Omental fat pad (tissue), 4 donors: ENCODE results near the gene TYROBP. TPM values are rescaled to one million over a fixed set of nuclear protein-coding genes. Genes with fewer than 3 reads are reported as not detected.
"Not testable (repeated sequence)": the region's sequence is repeated elsewhere in the genome, so short reads cannot be mapped to it uniquely, and the experiment has no call there.

ENCODE experiments used
- ATAC-seq: fragments of 150-250 bp; one replicate; pipeline ENCODE4 v1.9.1; 2016; ENCODE audit warnings: mild to moderate bottlenecking, moderate library complexity; ENCODE audit not compliant: low FRiP score
- DNase-seq: peaks from one replicate; pipeline ENCODE4 v3.0.0-alpha.2; 2019; ENCODE audit warnings: low spot score
- CTCF ChIP-seq, 3 donors: fragments of 450-650 bp; IDR thresholded peaks; one replicate each; pipeline ENCODE4 v1.5.1; 2016 to 2017; ENCODE audit warnings: antibody characterized with exemption in 3 of 3, mild to moderate bottlenecking in 3 of 3, moderate library complexity in 2 of 3
- total RNA-seq, 4 donors: library from RNA; depleted of rRNA; stranded (reverse); fragments of >200 nt; gene quantifications; one replicate each; pipeline ENCODE4 v1.1.0, GENCODE V29; 2016

Gene TYROBP
- total RNA-seq, 4 donors from 2014 or later: 171 to 490 (median 280) TPM

- TF ChIP-seq CTCF (IDR thresholded peaks at IDR 0.05): no peak
- DNase-seq (no peak), ATAC-seq (no peak)
Observed at GRCh38 chr19:35898499-35898809, 9.6 kb downstream of the TYROBP start.

GRCh38 chr19:35897706-35898451, 10.2 kb downstream of the TYROBP start:
- ATAC-seq (no peak), DNase-seq (no peak)
- no peak for TF ChIP-seq CTCF (IDR thresholded peaks at IDR 0.05)

GRCh38 chr19:35896643-35897040, 11.5 kb downstream of the TYROBP start:
- no peak for TF ChIP-seq CTCF (IDR thresholded peaks at IDR 0.05)
- ATAC-seq: no peak
- no peak for DNase-seq

GRCh38 chr19:35895911-35896642, 12.0 kb downstream of the TYROBP start:
- DNase-seq (no peak), ATAC-seq (no peak)
- no peak for TF ChIP-seq CTCF (IDR thresholded peaks at IDR 0.05)

- TF ChIP-seq CTCF (IDR thresholded peaks at IDR 0.05): no peak
- no peak for ATAC-seq
- no peak for DNase-seq
Observed at GRCh38 chr19:35894342-35894741, 13.8 kb downstream of the TYROBP start.

- ATAC-seq, DNase-seq: not testable (repeated sequence)
Observed at GRCh38 chr19:35891819-35892218, 16.3 kb downstream of the TYROBP start.

- TF ChIP-seq CTCF (IDR thresholded peaks at IDR 0.05): no peak
- no peak for DNase-seq
- no peak for ATAC-seq
Observed at GRCh38 chr19:35890113-35890650, 17.9 kb downstream of the TYROBP start.
